HG02610 (cell line): ENCODE measurements around the gene WLS.

Source experiments
- ATAC-seq: cut with Tn5 transposase; IDR thresholded peaks from one replicate; pipeline ENCODE4 v1.9.1; 2021; ENCODE audit warnings: mild to moderate bottlenecking, moderate library complexity; ENCODE audit not compliant: unreplicated experiment

Gene WLS

DNA sequence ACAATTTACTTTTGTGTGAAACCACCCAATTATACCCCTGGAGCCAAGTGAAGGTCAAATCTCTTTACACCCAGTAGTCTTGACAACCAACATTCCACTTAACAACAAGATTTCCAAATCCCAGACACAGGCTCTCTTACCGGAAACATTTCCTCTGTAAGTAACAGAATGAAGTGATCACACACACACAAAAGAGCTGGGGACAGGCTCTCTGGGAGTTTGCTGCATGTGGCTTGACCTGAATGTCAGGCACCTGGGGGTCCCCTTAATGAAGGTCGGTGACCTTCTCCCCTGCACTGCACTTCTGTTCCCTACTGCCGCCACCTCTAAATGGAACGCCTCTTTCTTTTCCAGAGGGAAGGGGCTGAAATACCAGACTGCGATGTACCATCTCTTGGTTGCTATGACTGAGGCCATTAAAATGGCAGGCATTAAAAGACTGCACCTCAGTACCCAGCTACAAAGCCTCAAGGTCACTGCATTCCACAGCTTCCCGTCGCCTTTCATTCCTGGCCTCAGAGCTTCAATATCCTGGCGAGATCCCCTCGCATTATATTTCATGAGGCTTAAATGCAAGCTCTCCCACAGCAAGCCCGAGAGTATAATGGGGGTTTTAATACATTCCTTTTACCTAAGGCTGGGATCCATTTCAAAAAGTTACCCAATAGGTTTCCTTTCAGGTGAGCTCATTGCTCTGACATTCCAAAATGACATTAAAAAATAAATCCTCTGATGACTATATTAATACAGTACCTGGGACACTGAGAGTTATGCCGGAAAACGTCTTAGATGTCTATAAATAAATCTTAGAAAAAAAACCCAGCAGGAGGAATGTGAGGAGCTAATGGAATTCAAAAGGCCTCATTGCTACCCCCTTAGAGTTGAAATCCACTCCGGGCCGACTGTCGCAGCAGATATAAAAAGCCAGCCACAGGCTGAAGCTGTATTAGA is 91.0 kb downstream of the WLS start:
- ATAC-seq: no peak

DNA sequence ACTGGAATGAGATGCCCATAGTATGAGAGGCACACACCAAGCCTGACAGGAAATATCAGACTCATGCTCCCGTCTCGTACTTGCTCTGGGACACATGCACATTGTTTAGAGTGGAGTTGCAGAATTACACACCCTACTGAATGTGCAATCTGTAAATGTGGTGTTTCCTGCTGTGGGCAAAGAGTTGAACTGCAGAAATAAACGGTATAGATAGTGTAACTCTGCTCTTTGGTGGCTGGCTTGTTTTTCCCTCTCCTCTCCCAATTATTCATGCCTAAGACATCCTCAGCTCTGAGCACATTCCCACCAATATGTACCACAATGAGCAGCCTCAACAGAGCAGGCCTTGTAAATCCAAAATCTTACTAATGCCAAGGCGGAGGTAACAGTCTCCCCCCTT is 91.8 kb downstream of the WLS start:
- ATAC-seq: no peak

DNA sequence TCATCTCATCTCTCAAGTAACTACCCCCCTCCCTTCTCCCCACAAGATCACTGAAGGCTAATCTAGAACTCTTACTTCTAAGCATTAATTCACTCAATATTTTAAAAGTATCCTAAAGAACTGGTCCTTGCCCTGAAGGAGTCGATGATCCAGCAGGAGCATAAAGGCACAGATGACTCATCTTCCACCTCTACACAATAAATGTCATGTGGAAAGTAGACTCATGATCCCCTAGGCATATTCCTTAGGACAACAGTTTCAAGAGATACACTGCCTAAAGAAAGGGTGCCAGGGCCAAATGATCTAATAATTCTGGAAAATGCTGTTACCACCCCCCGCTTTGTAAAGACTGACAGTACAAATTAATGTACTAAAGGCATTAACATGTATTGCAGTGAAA is 96.1 kb downstream of the WLS start:
- ATAC-seq: no peak

DNA sequence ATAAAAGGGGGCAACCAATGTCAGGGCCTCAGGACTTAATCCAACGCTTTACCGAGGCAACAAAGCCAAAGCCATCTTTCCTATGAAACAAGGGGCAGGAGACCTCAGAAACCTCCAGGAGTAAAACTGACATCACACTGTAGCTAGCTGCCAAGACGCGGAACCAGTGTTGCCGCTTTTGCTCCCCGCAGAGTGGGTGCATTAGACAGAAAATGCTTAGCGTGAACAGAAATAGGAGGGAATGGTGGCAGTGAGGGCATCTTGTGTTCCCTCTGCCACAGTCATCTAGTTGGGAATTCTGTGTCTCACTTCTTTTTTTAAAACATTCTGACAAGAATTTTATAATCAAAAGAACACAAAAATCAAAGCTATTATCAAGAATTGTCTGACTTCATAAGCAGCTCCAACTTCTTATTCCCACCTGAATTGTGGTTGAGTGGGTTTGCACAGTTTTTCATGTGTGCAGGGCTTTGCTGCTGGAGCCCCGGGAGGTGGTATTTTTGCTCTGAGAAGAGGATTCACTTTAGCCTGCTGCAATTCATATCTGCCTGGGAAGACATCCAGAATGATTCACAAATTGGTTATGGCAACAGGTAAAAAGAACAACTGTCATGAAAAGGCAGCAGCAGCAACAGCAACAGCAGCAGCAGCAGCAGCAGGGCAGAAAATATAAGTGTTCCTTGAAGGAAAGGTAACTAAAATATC is 99.7 kb downstream of the WLS start:
- ATAC-seq: no peak

DNA sequence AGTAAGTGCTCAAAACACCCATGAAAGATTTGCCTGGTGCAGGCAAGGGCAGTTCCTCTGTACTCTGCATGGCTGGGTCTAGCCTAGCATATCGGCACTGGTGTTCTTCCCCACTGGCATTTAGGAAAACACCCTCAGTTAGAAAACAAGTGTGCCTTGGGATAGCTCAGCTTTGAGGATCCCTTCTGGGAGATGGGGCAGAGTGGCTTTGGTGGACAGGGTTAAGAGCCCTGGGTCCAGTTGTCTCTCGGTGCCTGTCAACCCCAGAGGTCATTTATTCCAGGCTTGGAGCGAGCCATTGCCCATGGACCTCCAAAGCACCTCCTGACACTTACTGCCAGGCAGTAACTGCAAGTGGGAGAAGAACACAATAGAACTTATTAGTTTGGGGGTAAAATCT is 101.1 kb downstream of the WLS start:
- no peak for ATAC-seq

DNA sequence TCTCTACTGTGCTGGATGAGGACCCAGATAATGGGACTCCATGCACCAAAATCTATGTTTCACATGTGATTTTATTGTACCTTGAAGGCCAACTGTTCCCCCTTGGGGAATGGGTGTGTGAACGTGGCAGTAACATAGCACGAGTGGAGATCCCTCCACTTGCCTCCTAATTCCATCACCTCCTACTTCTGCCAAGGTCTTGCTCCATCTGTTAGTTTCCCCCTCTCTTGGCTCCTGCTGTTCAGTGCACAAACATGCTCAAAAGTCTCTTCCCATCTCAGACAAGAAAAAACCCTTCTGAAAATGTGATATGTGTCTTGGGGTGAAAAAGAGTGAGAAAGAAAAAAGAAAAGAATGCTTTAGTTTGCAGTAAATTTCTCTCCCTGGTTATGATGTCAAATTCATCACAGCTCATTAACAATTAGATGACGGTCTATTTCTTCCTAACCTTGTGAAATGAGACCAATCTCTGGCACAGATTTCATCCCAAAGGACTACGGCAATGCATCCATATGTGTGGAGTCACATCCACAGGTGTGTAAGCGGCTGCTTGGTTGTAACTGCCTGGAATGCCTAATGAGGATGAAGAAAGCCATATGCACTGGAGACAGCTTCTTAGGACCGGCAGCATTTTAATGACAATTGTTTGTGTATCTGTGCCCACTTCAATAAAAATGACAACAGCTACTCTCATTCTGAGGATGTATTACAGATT is 102.6 kb downstream of the WLS start:
- no peak for ATAC-seq

DNA sequence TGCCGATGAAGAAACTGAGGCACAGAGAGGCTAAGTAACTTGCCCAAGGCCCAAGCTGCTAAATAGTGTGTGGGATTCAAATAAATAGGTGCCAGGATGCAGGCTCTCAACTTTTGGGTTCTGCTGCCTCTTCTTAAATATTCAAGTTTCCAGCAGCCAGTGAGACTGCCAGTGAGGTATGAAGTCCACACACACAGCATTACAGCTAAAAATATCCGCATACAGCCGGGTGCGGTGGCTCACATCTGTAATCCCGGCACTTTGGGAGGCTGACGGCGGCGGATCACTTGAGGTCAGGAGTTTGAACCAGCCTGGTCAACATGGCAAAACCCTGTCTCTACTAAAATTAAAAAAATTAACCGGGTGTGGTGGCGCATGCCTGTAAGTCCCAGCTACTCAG is 103.5 kb downstream of the WLS start:
- ATAC-seq: no peak

DNA sequence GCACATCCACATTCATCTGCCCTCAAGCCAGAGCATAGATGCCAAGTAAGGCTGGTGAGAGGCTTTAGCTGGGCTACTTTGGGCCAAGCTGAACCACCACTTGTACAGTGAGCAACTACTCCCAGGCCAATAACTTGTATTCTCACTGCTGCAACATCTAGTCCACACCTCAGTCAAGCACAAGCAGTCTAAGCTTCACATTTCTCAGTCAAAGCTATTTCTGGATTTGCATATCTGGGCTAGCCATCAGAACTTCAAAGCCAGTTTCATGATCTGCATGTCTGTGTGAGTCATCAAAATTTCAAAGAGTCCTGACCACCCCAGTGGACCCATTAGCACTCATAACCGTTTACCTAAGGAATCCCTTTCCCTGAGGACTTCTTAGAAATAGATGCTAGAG is 104.2 kb downstream of the WLS start:
- ATAC-seq: peak; percentile 86

DNA sequence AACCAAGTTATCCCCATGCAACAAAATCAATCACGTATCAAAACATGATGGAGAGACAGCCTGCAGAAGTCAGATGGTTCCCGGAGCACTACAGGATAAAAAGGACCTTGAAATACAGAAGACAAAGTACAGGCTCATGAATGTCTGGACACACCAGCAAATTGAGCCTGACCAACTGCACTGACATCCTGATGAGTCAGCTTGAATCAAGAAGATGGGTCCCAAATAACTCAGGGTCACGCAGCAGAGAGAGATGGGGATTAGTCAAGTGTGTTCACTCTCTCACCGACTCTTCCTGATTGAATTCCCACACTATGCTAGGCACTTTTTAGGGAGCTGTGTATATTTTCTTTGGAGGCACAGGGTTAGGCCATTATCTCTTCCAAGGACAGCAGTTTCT is 110.8 kb downstream of the WLS start:
- ATAC-seq: no peak

DNA sequence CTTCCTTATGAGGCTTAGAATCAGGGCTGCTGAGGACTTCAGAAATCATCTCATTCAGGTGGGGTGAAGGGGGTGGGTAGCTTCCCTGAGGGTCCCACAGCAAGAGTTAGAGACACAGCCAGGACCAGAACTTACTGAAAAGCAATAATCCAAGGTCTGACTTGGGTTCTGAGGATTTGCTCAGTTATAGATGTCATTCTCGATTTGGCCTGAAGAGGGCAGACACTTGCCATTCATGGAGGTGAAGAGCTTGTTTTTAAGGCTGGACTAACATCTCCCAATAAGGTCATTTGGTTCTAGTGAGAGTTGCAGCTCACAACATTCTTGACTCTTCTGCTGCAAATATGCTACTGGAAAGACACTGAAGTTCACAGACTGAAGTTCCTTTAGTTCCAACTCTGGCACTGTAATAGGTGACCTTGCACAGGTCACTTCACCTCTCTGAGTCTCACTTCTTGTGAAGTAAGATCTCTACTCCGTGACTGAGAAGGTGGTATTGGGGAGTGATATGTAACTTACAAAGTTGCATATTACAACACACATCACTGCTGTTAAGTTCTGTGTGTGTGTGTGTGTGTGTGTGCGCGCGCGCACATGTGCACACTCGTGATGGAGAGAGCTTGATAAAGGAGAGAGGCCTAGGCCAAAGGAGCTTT is 112.1 kb downstream of the WLS start:
- peak; percentile 81 for ATAC-seq

DNA sequence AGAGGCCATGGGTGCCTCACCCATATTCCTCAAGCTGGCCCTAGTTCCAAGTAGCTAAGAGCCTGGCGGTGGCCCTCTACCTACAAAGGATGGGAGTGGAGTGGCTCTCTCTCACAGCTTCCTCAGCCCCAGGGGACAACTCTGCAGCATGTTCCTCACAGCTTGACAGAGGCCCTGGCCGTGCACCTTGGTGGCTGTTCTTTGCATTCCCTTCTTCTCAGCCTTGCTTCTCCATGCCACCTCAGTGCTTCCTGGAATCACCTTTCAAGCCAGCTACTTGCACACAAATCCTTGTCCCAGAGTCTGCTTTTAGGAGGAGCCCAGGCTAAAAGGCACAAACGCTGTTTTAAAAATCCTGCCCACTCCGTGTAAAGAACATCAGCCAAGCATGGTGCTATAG is 112.9 kb downstream of the WLS start:
- ATAC-seq: no peak

DNA sequence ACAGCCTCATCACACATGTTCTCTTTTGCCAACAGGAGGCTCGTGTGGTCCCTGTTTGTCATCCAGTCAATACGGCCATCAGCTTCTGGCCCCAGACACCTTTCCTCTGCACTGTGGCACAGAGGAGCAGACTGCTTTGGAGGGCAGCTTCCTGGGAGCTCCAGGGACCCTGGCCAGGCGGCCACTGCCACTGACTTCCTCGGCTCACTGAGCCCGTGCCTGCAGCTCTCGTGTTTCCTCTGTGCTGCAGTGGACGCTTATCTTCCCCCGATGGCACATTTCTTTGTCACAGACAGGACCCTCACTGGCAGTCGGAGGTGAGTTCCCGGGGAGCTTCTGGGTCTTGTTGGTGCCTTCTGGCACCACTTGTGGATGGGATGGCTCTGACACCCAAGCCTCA is 114.9 kb downstream of the WLS start:
- no peak for ATAC-seq

DNA sequence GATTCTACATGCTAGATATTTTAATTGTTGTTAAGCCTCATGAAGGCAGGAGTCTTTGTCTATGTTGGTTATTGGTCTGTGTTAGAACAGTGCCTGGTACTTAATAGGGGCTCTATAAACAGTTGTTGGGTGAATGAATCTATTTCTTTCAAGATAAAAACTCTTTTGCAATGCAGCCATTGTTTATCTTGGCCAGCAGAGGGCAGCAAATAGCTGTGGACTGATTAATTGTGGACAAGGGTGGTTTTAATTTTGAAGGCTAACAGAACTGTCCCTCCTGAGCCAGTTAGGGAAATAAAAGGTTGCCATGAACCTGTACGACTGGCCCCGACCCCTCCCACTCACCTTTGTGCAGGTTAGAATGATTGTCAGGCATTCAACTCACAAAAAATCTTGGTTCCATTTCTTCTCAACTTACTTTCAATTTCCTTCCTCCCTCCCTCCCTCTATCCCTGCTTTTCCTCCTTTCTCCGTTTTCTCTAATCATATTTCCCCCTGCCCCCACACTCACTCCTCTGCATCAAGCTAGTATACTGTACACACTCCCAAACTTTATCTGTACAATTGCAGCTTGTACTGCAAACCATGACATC is 115.6 kb downstream of the WLS start:
- ATAC-seq: no peak

DNA sequence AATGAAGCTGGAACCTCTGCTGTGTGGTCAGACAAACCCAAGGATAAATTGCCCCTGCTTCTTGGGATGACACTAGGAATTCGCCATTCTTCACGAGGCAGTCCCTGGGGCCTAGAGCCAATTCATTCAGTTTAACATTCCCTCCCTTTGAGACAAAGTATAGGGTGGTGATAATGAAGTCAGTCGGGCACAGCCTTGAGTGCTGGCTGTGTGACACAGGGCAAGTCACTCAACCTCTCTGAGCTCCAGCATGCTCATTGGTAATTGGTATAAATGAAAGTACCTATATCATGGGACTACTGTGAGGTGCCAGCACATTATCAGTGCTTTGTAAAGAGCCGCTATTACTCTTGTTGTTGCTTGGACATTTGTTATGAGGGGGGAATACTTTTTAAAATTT is 117.0 kb downstream of the WLS start:
- no peak for ATAC-seq

DNA sequence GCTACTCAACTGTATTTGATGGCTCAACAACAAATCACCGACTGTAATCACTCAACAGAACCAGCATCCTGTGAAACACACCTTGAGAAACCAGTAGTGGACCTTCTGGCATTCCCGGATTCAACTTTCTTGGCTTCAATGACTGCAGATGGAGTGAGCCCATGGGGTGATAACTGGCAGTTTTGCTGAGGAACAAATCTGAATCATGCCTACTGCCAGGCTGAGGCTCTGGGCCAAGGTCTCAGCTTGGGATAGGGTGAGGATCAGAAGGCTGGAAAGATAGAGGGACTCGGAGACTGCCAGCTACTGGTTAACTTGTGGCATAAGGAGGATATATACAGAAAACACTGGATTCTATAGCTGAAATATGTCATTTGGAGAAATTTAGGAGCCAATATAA is 118.4 kb downstream of the WLS start:
- no peak for ATAC-seq

DNA sequence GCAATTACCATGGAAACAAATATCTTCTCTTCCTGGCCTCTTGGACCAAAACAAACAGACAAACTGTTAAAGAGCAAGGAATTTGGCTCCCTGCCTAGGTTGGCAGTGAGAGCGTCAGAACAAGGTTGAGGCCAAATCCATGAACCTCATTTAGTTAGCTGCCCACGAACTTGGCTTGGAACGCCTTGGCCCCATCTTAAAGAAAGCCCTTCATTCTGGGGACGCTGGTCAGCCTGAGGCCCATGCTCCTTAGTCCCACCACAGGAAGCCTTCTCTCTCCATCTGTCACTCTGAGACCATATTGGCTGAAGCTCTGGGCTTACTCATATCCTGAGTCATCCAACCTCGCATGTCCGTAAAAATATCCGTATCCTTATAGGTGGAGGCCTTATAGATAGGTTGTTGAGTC is 119.5 kb downstream of the WLS start:
- no peak for ATAC-seq

DNA sequence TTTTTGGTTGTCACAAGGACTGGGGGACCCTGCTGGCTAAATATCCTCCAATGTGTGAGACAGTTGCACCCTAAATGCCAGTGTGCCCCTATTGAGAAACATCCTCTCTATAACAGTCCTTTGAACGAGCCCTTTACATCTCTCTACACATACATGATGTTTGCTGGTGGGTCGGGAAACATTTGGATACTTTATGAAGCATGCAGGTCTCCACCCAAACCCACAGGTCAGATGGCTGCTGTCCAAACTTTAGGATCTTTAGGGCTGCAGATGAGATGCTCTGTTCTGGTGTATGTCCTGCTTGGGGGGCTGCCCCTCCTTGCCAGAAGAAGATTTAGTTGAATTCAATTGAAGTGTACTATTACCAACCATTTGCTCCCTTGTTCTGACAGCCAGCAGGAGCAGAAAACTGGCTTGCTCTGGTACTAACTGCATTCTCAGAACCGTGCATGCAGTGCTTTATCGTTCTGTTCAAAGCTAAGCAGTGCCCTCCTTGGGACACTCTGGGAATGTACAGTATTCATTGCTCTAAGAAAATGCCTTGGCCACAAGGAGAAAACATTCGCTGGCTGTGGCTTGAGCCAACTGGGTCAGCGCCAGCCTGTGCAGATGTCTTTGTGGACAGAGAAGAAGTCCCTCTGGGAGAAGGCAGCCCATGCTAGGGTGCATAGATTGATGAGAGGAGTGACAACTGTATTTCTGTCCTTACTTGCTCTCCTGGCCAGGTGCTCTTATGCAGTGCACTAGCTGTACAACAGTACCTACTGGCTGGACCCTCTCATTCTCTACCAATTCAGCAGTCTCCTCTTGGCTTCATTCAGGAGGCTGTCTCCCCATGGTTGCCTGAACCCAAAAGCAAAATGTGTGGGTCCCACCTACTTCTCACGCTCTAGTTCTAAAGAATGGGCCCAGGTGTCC is 120.5 kb downstream of the WLS start:
- ATAC-seq: no peak

DNA sequence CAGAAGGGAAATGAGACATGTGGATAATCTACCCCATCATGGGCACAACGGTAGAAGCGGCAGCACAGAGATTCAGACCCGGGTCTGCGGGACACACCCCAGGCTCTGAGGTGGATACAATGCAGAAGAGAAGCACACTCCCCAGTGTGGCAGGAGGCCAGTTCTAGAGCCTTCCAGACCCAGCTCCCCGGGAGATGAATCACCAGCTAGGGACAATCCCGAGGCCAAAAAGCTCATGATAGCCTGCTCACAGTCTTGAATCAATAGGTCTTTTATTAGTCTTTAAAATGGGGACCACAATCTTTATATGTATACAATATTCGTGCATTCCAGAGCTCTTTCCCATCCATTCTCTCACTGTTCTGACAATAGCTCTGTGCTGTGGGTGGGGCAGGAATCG is 124.6 kb downstream of the WLS start:
- ATAC-seq: no peak

DNA sequence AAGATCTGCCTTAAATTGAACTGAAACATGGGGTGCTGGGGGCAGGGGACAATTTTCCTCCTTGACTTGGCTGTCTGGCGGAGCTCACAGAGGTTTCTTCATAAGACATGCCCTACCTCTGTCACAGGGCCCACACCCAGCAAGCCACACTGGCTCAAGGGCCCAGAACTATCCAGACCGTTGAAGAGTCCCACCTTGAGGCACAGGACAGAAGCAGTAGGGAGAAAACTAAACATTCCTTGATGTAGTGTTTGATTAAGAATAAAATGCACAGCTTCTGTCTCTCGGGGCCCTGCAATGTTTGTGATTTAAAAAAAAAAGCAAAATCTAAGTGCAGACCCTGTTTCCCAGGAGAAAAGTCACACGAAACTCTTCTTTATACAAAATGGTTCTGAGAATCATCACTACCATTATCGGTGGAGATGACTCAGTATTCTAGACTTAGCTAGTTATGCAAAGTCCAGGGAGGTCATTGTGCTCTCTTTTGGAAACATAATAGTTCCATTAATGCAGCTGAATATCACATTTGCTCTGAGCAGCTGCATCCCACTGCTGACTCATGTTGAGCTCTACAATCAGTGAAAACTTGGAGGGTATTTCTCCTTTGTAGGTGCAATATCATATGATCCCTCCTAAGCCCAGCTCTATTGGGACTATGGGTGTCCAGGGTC is 128.3 kb downstream of the WLS start:
- ATAC-seq: no peak
